Gastroesophageal sphincter (tissue), 3 donors: ENCODE measurements around the gene MFF.

Experiments used
- EP300 ChIP-seq: sonication (generic); formaldehyde crosslinking; IDR thresholded peaks from one replicate; pipeline ENCODE4 v1.6.1; 2017; ENCODE audit warnings: antibody characterized with exemption, mild to moderate bottlenecking
- POLR2A ChIP-seq, 2 donors: fragments of 450-650 bp; IDR thresholded peaks; one replicate each; pipeline ENCODE4 v1.6.1; 2017; ENCODE audit warnings: antibody characterized with exemption in 2 of 2, mild to moderate bottlenecking in 2 of 2, moderate library complexity in 1 of 2
- TF ChIP-seq, protein P1 (sequence below), 4 experiments: fragments of 200-600 bp in 2 of 4; fragments of 450-650 bp in 2 of 4; sonication (generic) in 1 of 4; IDR thresholded peaks; one replicate each; pipeline ENCODE4 v1.5.1; 2017 to 2019; ENCODE audit warnings: antibody characterized with exemption in 4 of 4, mild to moderate bottlenecking in 2 of 4, moderate library complexity in 2 of 4

DNA sequence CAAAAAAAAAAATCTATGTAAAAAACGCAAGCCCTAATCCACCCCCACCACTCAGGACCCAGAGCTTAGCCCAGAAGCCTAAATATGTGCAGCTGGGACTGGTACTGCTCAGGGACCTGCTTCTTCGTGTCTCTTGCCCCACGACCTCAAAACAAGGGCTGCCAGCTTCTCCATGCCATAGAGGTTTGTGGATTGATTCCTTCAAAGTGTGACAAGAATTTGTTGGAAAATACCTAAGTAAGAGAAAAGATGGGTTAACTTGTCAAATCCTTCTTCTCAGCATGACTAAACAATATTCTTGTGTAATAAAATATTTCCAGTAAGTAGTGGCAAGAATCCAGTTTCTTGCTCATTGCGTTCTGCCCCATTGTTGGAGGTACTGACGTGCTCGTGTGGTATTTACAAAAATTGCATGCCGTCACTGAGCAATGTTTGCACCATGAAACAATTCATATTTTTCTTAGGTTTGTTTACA lies 63.5 kb downstream of the MFF start:
- no peak for TF ChIP-seq POLR2A (IDR thresholded peaks at IDR 0.05)
- TF ChIP-seq, protein P1, sequence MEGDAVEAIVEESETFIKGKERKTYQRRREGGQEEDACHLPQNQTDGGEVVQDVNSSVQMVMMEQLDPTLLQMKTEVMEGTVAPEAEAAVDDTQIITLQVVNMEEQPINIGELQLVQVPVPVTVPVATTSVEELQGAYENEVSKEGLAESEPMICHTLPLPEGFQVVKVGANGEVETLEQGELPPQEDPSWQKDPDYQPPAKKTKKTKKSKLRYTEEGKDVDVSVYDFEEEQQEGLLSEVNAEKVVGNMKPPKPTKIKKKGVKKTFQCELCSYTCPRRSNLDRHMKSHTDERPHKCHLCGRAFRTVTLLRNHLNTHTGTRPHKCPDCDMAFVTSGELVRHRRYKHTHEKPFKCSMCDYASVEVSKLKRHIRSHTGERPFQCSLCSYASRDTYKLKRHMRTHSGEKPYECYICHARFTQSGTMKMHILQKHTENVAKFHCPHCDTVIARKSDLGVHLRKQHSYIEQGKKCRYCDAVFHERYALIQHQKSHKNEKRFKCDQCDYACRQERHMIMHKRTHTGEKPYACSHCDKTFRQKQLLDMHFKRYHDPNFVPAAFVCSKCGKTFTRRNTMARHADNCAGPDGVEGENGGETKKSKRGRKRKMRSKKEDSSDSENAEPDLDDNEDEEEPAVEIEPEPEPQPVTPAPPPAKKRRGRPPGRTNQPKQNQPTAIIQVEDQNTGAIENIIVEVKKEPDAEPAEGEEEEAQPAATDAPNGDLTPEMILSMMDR (IDR thresholded peaks at IDR 0.05), result no peak
- TF ChIP-seq EP300, result no peak
